ENCODE results near the gene CST9.

GRCh38 chr20:23632711-23633573, 27.2 kb upstream of the CST9 start:
- TF ChIP-seq YY1 (IDR thresholded peaks at IDR 0.05; ENCODE audit: insufficient read depth, insufficient read length) (no peak), ZNF274 (IDR thresholded peaks at IDR 0.05; ENCODE audit: low read depth, low read length) (no peak), SUZ12 (IDR thresholded peaks at IDR 0.05; ENCODE audit: extremely low read depth, insufficient read depth, insufficient read length) (no peak)

Data from NT2/D1 (cell line).